Natural killer cell (primary cell): ENCODE measurements around the gene WDR12. TPM values are rescaled to one million over a fixed set of nuclear protein-coding genes. Genes with fewer than 3 reads are reported as not detected.

ENCODE experiments used
- ATAC-seq, 3 donors: fragments of 150-1000 bp in 2 of 3; fragments of 200-7000 bp in 1 of 3; cut with Tn5 transposase; 1 replicate in 1 of 3; 2 replicates in 2 of 3; pipeline ENCODE4 v1.10.0; 2021; ENCODE audit warnings: mild to moderate bottlenecking in 2 of 3, moderate library complexity in 2 of 3
- DNase-seq, 2 donors: peaks; one replicate each; pipeline versions ENCODE4 v3.0.0 to v3.0.0-alpha.2; 2013 to 2021; ENCODE audit warnings: mixed read lengths in 1 of 2
- H3K27ac ChIP-seq: one replicate; pipeline ENCODE4 v1.5.1; 2013; ENCODE audit warnings: mild to moderate bottlenecking, low read length
- H3K27me3 ChIP-seq: one replicate; pipeline ENCODE4 v1.6.1; 2013; ENCODE audit warnings: low read length; ENCODE audit not compliant: control insufficient read depth, insufficient read depth
- H3K36me3 ChIP-seq: one replicate; pipeline ENCODE4 v1.6.1; 2013; ENCODE audit warnings: low read length; ENCODE audit not compliant: control insufficient read depth, insufficient read depth
- H3K4me1 ChIP-seq: one replicate; pipeline ENCODE4 v1.6.1; 2013; ENCODE audit warnings: low read length; ENCODE audit not compliant: control insufficient read depth, insufficient read depth
- H3K4me3 ChIP-seq: one replicate; pipeline ENCODE4 v1.5.1; 2013; ENCODE audit warnings: low read length
- H3K9me3 ChIP-seq: one replicate; pipeline ENCODE4 v1.6.1; 2013; ENCODE audit warnings: low read length; ENCODE audit not compliant: control insufficient read depth, insufficient read depth
- H3K27ac Mint-ChIP-seq, 2 donors: one replicate each; pipeline ENCODE4 v1.8.0; 2022; ENCODE audit warnings: mild to moderate bottlenecking in 2 of 2, mixed read lengths in 2 of 2, moderate library complexity in 1 of 2
- H3K27me3 Mint-ChIP-seq, 2 donors: one replicate each; pipeline ENCODE4 v1.8.0; 2022; ENCODE audit warnings: low read depth in 2 of 2, mixed read lengths in 2 of 2
- H3K36me3 Mint-ChIP-seq: one replicate; pipeline ENCODE4 v1.8.0; 2022; ENCODE audit warnings: mixed read lengths
- H3K4me1 Mint-ChIP-seq, 2 donors: one replicate each; pipeline ENCODE4 v1.8.0; 2022; ENCODE audit warnings: mixed read lengths in 2 of 2
- H3K4me3 Mint-ChIP-seq: one replicate; pipeline ENCODE4 v1.8.0; 2022; ENCODE audit warnings: mild to moderate bottlenecking, moderate library complexity, mixed read lengths
- H3K9me3 Mint-ChIP-seq, 2 donors: one replicate each; pipeline ENCODE4 v1.8.0; 2022; ENCODE audit warnings: mixed read lengths in 2 of 2
- WGBS: methylation state at CpG from one replicate; pipeline ENCODE4 v1.1.7; 2013; ENCODE audit warnings: missing lambda C conversion rate; ENCODE audit not compliant: insufficient coverage; 5-methylcytosine and 5-hydroxymethylcytosine counted together
- intact Hi-C: fragments of 100-400 bp; cut with micrococcal nuclease; formaldehyde crosslinking; loops from one replicate; pipeline ENCODE4 v1.14.2; 2022
- total RNA-seq, 4 donors: library from RNA; stranded (reverse); fragments of 120-200 nt in 1 of 4; gene quantifications; one replicate each; pipeline versions ENCODE4 v1.2.3 to v1.2.4, GENCODE V29; 2013 to 2022
- TF ChIP-seq, protein P1 (sequence below): fragments of 200-600 bp; IDR thresholded peaks from one replicate; pipeline ENCODE4 v1.8.0; 2022; ENCODE audit warnings: antibody characterized with exemption

Gene WDR12
- total RNA-seq, 3 donors from 2014 or later (not counting 1 experiment from before 2014, with no cell fraction given) = 7.8 to 14.5 (median 12.9) TPM

DNA sequence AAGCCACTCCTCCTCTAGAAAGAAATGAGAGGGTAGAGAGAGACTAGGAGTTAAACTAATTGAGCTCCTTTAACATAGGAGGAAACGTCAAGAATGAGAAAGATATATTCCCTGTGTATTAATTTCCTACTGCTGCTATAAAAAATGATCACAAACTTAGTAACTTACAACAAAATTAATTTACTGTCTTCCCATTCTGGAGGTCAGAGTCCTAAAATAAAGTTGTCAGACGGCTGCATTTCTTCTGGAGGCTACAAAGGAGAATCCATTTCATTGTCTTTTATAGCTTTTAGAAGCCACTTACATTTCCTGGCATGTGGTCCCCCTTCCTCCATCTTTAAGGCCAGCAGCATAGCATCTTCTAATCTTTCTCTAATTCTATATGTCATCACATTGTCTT, 66.8 kb downstream of the WDR12 start:
- H3K36me3 ChIP-seq = no peaks in the 10 kb centered on the region
- H3K27ac ChIP-seq = no peak overlapping the region
- H3K27me3 ChIP-seq = no peaks in the 10 kb centered on the region
- peaks cover 13% of the 10 kb centered on the region for H3K36me3 Mint-ChIP-seq
- H3K4me1 Mint-ChIP-seq = peaks cover 0 to 5% of the 10 kb centered on the region in 2 donors
- ATAC-seq (no peak), DNase-seq (no peak)
- H3K4me3 Mint-ChIP-seq = no peak overlapping the region
- H3K9me3 ChIP-seq = peaks cover 12% of the 10 kb centered on the region
- H3K27me3 Mint-ChIP-seq = no peaks in the 10 kb centered on the region
- peaks cover 10% of the 10 kb centered on the region for H3K4me1 ChIP-seq
- WGBS = 84% methylated on average over 1 of the region's 2 CpGs
- TF ChIP-seq, protein P1, sequence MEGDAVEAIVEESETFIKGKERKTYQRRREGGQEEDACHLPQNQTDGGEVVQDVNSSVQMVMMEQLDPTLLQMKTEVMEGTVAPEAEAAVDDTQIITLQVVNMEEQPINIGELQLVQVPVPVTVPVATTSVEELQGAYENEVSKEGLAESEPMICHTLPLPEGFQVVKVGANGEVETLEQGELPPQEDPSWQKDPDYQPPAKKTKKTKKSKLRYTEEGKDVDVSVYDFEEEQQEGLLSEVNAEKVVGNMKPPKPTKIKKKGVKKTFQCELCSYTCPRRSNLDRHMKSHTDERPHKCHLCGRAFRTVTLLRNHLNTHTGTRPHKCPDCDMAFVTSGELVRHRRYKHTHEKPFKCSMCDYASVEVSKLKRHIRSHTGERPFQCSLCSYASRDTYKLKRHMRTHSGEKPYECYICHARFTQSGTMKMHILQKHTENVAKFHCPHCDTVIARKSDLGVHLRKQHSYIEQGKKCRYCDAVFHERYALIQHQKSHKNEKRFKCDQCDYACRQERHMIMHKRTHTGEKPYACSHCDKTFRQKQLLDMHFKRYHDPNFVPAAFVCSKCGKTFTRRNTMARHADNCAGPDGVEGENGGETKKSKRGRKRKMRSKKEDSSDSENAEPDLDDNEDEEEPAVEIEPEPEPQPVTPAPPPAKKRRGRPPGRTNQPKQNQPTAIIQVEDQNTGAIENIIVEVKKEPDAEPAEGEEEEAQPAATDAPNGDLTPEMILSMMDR = no peak
- no peak overlapping the region for H3K27ac Mint-ChIP-seq
- H3K4me3 ChIP-seq = no peak overlapping the region
- peaks cover 2 to 9% of the 10 kb centered on the region in 2 donors for H3K9me3 Mint-ChIP-seq
- intact Hi-C loops = no loop called here

DNA sequence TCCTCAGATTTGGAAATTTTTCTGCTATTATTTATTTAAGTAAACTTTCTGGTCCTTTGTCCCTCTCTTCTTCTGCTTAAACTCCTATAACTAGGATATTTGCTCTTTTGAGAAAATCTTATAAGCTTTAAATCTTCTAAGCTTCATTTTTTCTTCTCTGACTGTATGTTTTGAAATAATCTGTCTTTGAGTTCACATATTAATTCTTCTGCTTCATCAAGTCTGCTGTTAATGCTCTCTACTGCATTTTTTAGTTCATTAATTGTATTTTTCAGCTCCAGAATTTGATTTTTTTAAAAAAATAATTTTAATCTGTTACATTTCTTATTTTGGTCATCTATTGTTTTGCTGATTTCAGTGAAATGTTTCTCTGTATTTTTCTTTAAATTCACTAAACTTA, 68.8 kb downstream of the WDR12 start:
- no peak overlapping the region for H3K4me3 Mint-ChIP-seq
- Histone ChIP-seq H3K4me1 (no peaks in the 10 kb centered on the region), H3K4me3 (no peak overlapping the region), H3K36me3 (no peaks in the 10 kb centered on the region), H3K27ac (no peak overlapping the region), H3K9me3 (peaks cover 12% of the 10 kb centered on the region), H3K27me3 (no peaks in the 10 kb centered on the region)
- no peak overlapping the region for H3K27ac Mint-ChIP-seq
- no peaks in the 10 kb centered on the region for H3K4me1 Mint-ChIP-seq
- DNase-seq (no peak), ATAC-seq (no peak)
- H3K9me3 Mint-ChIP-seq = peaks cover 2 to 7% of the 10 kb centered on the region in 2 donors
- intact Hi-C loops = no loop called here
- peaks cover 13% of the 10 kb centered on the region for H3K36me3 Mint-ChIP-seq
- TF ChIP-seq, protein P1 = no peak
- H3K27me3 Mint-ChIP-seq = no peaks in the 10 kb centered on the region

DNA sequence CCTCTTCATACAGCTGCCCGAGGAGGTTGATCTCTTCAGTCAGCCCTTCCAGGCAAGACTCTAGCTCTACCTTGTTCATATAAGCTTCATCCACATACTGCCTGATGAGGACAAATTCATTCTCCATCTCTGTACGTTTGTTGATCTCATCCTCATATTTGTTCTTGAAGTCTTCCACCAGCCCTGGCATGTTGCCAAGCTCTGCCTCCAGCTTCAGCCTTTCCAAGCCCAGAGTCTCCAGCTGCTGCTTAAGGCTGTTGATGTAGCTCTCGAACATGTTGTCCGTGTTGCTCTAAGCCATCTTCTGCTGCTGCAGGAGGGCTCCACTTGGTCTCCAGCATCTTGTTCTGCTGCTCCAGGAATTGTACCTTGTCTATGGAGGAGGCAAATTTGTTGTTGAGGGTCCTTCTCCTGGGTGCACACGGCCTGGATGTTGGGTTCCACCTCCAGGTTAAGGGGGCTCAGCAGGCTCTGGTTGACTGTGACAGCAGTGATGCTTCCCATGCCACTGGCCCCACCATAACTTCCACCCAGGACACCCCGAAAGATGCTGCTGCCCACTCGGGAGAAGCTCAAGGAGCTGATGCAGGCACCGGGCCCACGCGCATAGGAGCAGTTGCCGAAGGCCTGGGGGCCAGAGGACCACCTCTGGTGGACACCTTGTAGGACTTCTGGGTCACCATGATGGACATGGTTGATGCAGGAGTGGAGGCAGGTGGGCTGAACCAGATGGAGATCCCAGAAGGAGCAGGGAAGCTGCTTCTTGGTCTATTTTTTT, 70.2 kb downstream of the WDR12 start:
- H3K27ac Mint-ChIP-seq = no peak overlapping the region
- intact Hi-C loops = no loop called here
- Histone ChIP-seq H3K27ac (no peak overlapping the region), H3K4me1 (no peaks in the 10 kb centered on the region), H3K27me3 (no peaks in the 10 kb centered on the region), H3K4me3 (no peak overlapping the region), H3K36me3 (no peaks in the 10 kb centered on the region), H3K9me3 (peaks cover 12% of the 10 kb centered on the region)
- no peak overlapping the region for H3K4me3 Mint-ChIP-seq
- peaks cover 13% of the 10 kb centered on the region for H3K36me3 Mint-ChIP-seq
- H3K27me3 Mint-ChIP-seq = no peaks in the 10 kb centered on the region
- ATAC-seq = no peak
- WGBS = 97% methylated on average over 11 of the region's 11 CpGs
- peaks cover 2 to 7% of the 10 kb centered on the region in 2 donors for H3K9me3 Mint-ChIP-seq
- no peak for DNase-seq
- H3K4me1 Mint-ChIP-seq = no peaks in the 10 kb centered on the region
- TF ChIP-seq, protein P1 = no peak
